ENCODE results near the gene FUT9. TPM values are rescaled to one million over a fixed set of nuclear protein-coding genes. Genes with fewer than 3 reads are reported as not detected.
"Not testable (repeated sequence)": the region's sequence is repeated elsewhere in the genome, so short reads cannot be mapped to it uniquely, and the experiment has no call there.

The FUT9 gene
- total RNA-seq, 1 donor from 2014 or later, result 97.0 TPM

DNA sequence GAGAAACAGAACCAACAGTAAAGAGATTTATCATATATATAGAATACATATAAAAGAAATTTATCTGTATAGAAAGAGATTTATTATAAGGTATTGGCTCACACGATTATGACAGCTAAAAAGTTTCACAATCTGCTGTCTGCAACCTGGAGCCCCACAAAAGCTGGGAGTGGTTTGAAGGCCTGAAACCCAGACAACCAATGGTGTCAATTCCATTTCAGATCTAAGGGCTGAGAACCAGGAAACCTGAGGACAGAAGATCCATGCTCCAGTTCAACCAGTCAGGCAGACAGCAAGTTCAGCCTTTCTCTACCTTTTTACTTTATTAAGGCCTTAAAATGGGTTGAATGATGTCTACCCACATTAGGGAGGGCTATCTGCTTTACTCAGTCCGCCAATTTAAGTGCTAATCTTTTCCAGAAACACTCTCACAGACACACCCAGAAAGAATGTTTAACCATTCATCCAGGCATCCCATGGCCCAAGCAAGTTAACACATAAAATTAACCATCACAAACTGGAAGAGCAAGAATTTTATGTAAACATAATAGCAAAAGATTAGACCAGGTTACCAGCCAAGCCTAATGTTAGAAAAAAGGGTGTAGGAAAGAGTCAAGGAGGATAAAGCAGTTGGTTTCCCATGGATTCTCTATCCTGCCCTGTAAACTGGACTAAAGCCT is 170.9 kb downstream of the FUT9 start:
- DNase-seq, result no peak

DNA sequence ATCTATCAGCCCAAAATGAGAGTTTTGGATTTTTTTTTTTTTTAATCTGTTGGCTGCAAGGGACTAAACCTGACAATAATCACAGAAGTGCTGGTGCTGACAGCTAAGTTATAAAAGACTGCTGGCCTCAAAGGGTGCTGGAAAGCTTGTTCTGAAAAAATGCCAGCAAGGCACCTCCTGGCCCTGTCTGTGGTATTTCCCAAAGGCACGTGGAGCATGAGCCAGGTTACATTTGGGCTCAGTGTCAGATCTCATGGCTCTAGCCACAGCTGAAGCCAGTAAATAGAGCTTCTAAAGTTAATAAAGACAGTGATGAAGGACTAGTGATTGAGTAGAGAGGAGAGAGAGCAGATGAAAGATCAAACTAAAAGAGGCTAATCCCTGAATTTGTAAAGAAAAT is 178.9 kb downstream of the FUT9 start:
- DNase-seq, result no peak

DNA sequence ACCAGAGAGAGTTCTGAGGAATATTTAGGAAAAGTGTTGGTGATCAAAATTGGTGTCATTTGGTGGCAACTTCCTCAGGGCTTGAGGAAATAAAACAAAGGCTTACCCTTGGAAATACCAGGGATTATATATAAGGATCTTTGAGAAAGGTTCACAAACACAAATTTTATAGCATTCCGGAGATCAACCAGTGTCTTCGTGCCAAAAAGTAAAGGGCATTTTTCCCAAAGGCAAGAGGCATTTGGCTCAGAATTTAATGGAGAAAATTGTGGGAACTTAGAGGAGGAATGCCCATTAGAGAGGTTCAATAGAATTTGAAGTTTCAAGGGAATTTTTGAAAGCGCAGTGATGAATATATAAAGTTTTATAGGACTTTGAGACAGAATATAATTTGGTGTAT is 179.5 kb downstream of the FUT9 start:
- no peak for DNase-seq

- DNase-seq, result no peak
Measured at GRCh38 chr6:96196633-96197032, 180.9 kb downstream of the FUT9 start.

GRCh38 chr6:96197241-96197640 is 181.5 kb downstream of the FUT9 start:
- no peak for DNase-seq

DNA sequence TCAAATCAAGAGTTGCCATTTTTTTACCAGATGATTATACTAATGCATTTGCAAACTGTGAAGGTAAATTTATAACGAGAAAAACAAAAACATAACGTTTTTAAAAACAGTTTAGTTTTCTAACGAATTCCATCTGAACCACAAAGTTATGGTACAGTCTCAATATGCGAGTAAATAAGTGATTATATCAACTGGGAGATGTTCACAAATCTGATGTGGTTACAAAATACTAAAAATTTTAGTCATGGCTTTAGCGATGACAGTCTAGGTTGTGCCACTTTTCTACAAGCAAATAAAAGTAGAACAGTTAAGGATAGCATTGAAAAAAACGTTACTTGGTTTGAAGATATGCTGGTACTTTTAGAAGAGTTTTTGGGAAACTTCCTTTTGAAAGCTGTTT is 186.8 kb downstream of the FUT9 start:
- DNase-seq, result no peak

GRCh38 chr6:96211341-96211740 is 195.6 kb downstream of the FUT9 start:
- no peak for DNase-seq

DNA sequence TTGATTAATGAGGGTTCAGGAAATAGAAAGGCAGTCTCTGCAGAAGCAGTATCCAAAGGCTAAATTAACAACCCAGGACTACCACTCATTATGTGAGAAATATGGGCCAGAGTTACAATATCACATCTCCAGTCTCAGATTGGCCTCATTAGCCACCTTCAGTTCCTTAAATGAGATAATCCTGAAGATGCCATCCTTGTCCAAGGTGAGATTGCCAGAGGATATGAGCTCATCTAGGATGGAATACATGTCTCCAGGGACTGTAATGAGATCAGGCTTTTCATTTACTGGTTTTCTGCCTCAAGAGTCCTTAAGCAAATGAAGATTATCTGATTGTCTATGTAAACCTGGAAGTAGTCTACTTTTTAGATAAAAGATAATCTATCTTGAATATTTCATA is 196.3 kb downstream of the FUT9 start:
- DNase-seq, result no peak

- DNase-seq, result no peak
Measured at GRCh38 chr6:96213784-96214183, 198.0 kb downstream of the FUT9 start.

DNA sequence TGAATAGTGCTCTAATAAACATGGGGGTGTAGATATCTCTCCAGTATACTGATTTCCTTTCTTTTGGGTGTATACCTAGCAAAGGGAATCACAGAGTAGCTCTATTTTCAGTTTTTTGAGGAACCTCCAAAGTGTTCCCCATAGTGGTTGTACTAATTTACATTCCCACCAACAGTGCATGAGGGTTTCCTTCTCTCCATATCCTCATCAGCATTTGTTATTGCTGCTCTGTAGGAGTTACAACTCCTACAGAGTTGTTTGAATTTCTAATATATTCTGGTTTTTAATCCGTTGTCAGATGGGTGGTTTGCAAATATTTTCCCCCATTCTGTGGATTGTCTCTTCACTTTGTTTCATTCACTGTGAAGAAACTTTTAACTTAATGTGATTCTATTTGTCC is 207.9 kb downstream of the FUT9 start:
- DNase-seq, result no peak

- no peak for DNase-seq
Measured at GRCh38 chr6:96227135-96227534, 211.4 kb downstream of the FUT9 start.

GRCh38 chr6:96234444-96234843 is 218.7 kb downstream of the FUT9 start:
- DNase-seq, result no peak

GRCh38 chr6:96235927-96236326 is 220.2 kb downstream of the FUT9 start:
- no peak for DNase-seq

DNA sequence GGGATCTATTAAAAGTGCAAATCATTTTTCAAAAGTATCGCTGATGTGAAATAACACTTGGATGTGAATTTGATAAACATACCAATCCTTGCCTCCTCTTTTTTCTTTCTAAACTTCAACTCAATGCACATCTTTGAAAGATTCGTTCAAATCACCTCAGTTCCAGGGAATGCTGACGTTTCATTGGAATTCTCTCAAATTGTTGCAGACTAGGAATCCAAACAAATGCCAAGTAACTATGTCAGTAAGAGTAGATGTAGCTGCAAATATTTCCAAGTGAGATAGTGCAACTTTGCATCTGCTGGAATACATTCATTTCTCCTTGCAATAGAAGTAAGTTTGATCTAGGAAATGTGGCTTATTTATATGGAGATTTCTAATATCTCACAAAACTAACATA is 220.7 kb downstream of the FUT9 start:
- DNase-seq, result no peak

GRCh38 chr6:96237638-96238347 is 222.0 kb downstream of the FUT9 start:
- no peak for DNase-seq

DNA sequence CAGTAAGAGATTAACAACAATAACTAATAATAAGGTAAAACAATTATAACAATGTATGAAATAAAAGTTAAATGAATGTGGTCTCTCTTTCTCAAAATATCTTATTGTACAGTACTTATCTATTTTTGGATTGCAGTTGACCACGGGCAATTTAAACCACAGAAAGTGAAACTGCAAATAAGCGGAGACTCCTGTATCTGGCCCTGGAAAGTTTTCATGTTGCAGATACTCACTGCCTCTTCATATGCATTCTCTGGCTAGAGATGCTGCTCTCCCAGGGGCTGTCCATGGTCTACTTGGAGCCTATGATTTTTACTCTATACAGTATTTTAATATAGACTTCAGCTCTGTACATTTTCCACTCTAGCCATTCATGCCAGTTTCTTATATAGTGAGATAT is 230.8 kb downstream of the FUT9 start:
- no peak for DNase-seq

DNA sequence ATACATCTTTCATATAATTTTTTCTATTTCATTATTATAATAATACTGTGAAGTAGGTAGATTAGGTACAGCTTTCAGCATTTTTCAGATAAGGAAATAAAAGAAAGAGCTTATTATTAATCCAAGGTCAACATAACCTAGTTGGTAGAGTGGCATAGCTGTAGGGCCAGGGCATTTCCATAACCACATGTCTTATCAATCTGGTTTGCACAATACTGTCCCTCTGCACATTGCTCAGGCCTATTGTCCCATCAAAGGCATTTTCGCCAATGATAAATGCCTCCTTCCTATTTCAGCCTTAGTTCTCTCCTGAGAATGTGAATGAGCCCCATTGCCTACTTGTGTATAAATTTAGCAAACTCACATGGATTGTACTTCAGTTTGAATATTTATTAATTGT is 234.0 kb downstream of the FUT9 start:
- no peak for DNase-seq

DNA sequence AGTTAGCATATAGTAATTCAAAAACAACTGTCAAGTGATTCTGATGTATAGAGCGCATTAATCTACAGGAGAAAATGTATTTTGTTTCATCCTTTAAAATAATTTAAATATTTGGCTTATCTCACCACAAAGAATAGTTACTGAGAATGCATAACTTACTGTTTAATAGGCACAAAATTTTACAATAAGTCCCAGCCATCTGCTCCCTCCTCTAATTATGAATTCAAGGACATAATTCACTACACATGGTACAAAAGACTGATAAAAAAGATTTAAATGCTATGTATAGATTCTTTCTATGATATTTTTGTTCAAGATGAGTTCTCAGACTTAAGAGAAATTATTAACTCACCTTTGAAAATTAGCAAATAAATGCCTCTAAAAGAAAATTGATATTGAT is 242.0 kb downstream of the FUT9 start:
- DNase-seq, result no peak

GRCh38 chr6:96260787-96261430 is 245.1 kb downstream of the FUT9 start:
- DNase-seq, result not testable (repeated sequence)

Measured in occipital lobe (tissue), 2 donors.